HK-2 (cell line): Measurements from ENCODE around the gene TGM5.
"Not testable (repeated sequence)": the region's sequence is repeated elsewhere in the genome, so short reads cannot be mapped to it uniquely, and the experiment has no call there.

ENCODE experiments used
- DNase-seq: peaks from one replicate; pipeline ENCODE4 v3.0.0-alpha.2; 2018; ENCODE audit not compliant: unreplicated experiment

The TGM5 gene

GRCh38 chr15:43276563-43277200 is 10.0 kb upstream of the TGM5 start:
- no peak for DNase-seq

DNA sequence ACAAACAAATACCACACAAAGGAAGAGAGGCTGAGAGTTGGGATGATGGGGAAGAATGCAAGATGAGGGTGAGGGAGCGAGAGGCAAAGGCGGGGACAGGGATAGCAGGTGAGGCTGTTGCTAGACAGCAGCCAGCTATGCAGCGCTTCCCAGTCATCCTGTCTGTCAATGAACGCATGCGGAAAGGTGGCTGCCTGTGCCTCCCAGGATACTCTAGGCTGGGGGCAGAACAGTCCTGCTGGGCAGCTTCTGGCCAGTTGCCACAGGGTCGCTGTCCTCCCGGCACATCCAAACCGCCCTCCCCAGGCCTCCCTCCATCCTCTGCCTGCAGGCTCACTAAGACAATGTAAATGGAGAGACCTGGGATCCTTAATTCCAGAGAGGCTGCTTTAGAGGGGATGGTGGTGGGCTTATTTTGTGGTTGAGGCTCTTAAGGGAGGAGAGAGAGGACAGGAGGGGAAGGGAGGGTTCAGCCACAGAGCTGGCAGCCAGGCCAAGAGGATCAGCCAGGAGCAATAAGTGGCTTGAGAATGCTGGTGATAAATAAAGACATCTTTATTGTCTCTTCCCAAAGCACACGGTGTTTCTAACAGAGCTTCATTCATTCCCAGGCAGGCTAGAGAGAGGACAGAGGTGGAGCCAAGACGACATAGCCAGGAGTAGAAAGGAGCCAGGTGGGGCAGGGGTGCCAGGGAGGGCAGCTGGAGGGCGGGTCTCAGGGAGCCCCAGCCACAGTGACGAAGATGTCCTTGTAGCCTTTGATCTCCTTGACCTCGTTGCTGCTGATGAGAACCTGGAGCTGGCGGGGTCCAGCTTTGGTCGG is 9.2 kb upstream of the TGM5 start:
- DNase-seq, result no peak

DNA sequence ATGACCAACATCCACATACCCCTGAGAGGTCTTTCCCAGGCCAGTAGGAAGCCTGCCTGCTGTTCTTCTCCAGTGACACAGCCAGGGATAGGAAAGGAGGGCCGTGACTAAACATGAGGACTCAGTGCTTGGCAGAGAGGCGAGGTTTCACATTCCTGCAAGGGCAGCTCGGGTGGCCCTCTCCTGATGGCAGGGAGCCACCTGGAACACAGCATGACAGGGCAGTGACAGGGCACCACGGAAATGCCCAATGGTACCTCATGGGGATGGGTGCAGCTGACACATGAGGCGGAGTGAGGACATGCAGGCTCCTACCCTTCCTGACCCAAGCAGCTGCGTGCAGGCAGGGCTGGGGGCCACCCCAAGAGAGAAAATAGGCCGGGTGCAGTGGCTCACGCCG is 7.4 kb upstream of the TGM5 start:
- no peak for DNase-seq

DNA sequence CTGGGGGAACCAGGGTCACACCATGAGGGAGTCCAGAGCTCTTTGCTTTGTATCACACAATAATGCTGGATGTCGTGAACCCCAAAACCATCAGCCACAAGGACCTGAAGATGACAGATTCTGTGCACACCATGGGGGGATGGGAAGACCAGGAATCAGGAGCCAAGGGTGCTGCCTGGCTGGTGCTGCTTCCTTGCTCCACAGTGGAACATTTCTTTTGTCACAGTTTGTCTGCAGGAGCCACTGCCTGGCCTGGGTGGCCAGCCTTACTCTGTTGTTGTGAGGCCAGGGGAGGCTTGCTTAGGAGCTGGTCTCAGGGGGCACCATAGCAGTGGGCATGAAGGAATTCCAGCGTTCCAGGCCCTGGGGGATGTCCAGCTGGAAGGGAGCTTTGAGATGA is 6.5 kb upstream of the TGM5 start:
- no peak for DNase-seq

DNA sequence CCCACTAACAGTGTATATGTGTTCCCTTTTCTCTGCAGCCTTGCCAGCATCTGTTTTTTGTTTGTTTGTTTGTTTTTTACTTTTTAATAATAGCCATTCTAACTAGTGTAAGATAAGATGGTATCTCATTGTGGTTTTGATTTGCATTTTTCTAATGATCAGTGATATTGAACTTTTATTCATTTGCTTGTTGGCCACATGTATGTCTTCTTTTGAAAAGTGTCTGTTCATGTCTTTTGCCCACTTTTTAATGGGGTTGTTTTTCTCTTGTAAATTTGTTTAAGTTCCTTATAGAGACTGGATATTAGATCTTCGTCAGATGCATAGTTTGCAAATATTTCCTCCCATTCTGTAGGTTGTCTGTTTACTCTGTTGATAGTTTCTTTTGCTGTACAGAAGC is 5.2 kb upstream of the TGM5 start:
- not testable (repeated sequence) for DNase-seq

GRCh38 chr15:43270676-43271306 is 4.1 kb upstream of the TGM5 start:
- no peak for DNase-seq

- no peak for DNase-seq
Observed at GRCh38 chr15:43270113-43270665, 3.5 kb upstream of the TGM5 start.

- peak; percentile 18 for DNase-seq
Observed at GRCh38 chr15:43268111-43269105, 1.7 kb upstream of the TGM5 start.

DNA sequence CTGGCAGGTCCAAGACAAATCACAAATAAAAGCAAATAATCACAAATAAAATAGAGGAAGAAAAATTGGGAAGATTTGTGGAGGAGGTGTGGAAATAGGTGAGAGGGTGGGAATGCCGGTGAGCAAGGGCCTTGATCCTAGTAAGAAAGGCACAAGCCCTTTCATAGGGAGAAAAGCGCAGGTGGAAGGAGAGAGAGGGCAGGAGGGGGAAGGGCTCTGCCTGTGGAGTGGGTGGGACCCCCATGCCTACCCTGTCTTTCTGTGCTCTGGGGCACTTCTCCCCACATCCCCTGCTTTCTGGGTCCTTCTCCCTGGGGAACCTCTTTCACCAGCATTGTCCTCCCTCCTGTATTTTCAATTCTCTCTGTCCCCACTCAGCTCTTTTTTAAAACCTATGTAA is 711 bp upstream of the TGM5 start:
- DNase-seq, result no peak

DNA sequence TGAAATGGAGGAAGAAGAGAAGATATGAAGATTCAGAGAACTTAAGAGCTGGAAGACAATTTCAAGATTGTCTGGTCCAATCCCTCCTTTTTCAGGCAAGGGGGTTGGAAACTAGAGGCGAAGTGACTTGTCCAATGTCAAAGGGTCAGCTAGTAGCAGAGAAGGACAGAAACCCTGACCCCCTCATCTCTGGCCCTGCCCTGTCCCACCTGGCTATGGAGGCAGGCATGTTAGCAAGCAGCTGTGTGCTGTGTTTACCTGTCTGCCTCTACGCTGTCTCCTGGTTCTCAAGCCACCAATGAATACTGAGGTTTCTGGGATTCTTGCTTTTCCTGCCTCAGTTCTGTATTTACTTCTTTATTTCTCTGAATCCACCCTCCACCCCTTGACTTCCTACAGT is 342 bp downstream of the TGM5 start:
- DNase-seq, result no peak

GRCh38 chr15:43260011-43260615 is 6.6 kb downstream of the TGM5 start:
- no peak for DNase-seq

- no peak for DNase-seq
Observed at GRCh38 chr15:43258781-43259180, 7.9 kb downstream of the TGM5 start.

DNA sequence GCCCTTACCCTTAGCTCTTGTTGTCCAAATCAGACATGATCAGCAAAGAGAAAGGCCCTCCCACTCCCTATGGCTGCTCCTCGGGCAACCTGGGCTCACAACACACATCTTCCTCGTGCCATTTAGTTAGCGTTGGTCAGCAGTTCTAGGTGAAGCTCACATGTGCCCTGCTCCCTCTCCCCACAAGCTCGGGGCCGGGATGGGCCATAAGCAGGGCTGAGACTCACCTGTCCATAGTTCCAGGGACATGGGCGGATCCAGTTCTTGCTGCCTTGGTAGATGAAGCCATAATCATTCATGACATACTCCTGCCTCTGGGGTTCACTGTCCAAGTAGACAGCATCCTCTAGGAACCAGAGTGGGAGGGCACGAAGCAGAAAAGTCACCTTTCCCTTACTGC is 10.4 kb downstream of the TGM5 start:
- no peak for DNase-seq

DNA sequence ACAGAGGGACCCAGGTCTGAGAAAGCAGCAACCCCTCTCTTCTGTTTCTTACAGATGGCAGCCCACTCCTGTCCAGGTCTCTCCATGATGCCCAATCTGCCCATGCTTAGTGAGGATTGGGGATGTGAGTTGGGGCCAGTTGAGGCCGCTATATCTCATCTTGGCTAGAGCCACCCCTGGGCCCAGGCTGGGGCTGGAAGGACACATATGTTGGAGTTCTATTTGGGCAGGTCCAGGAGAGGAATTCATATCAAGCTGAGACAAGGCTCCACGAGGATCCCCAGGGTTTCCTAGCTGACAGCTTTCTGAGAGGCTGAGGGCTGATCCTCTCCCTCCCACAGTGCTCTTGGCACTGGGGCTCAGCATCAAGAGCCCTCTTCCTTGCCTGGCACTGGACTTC is 11.4 kb downstream of the TGM5 start:
- no peak for DNase-seq

GRCh38 chr15:43253431-43254403 is 13.0 kb downstream of the TGM5 start:
- peak; percentile 79 for DNase-seq

- no peak for DNase-seq
Observed at GRCh38 chr15:43251871-43252250, 14.9 kb downstream of the TGM5 start.

DNA sequence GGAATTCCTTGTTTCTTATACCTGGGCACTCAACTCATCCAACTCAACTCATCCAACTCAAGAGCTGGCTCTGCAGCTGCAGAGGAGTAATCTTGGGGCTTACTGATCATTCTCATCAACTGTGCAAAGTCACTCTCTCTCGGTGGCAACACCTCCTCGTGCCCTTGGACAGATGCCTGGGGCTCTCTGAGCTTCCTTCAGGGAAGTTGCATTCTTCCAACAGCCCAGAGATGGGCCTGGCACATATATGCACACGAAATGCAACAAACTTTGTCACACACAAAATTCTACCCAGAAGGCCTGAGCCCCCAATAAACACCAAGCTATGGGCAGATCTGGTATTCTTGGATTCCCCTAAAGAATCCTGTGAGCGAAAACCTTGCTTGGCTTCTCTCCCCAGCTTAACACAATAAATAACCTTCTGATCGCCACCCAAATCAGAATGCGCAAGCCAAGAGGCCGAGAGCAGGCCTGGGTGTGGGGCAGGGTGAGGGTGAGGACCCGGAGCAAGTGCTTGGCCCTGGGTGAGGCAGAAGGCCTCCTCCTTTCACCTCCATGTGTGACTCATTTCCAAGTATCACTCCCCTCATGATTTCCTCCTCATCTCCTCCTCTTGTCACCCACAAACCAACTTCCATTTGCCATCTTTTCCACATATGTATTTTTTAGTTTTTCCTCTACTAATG is 15.4 kb downstream of the TGM5 start:
- no peak for DNase-seq

- DNase-seq, result no peak
Observed at GRCh38 chr15:43250785-43251184, 15.9 kb downstream of the TGM5 start.

DNA sequence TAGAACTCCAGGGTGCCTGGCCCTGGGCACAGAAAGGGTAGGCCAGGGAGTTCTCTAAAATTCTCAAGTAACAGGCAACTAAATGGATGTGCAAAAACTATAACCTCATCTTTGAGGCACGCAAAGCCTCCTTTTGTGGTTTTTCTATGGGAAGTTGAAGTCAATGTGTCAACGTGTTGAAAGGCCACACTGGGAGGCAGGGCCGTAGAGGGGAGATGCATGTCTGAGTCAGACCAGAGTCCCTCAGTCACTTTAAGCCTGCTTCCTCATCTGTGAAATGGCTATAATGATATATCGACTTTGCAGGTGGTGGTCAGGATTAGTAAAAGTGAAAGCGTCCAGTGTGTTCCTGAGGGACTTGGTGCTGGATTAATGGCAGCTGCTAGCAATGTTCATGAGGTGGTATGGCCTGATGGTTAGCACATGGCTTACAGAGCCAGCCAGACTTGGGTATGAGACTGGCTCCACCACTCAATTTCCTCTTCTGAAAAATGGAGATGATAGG is 17.0 kb downstream of the TGM5 start:
- DNase-seq, result peak; percentile 70
